Measurements from ENCODE around the gene FBXO28. TPM values are rescaled to one million over a fixed set of nuclear protein-coding genes. Genes with fewer than 3 reads are reported as not detected.
A peak's percentile ranks its signal among the peaks of the same experiment; 100 is the strongest.
"Not testable (repeated sequence)": the region's sequence is repeated elsewhere in the genome, so short reads cannot be mapped to it uniquely, and the experiment has no call there.

Gene FBXO28, protein sequence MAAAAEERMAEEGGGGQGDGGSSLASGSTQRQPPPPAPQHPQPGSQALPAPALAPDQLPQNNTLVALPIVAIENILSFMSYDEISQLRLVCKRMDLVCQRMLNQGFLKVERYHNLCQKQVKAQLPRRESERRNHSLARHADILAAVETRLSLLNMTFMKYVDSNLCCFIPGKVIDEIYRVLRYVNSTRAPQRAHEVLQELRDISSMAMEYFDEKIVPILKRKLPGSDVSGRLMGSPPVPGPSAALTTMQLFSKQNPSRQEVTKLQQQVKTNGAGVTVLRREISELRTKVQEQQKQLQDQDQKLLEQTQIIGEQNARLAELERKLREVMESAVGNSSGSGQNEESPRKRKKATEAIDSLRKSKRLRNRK
- total RNA-seq (2014; rRNA removed; shearing (Covaris generic)): 39.2 and 49.7 TPM in 2 replicates
- polyA plus RNA-seq (2015; cell fraction: cytosol; rRNA removed): 24.7 and 31.5 TPM in 2 replicates
- 23.8 and 28.0 TPM in 2 replicates for polyA plus RNA-seq (2015; cell fraction: nucleus; rRNA removed)

DNA sequence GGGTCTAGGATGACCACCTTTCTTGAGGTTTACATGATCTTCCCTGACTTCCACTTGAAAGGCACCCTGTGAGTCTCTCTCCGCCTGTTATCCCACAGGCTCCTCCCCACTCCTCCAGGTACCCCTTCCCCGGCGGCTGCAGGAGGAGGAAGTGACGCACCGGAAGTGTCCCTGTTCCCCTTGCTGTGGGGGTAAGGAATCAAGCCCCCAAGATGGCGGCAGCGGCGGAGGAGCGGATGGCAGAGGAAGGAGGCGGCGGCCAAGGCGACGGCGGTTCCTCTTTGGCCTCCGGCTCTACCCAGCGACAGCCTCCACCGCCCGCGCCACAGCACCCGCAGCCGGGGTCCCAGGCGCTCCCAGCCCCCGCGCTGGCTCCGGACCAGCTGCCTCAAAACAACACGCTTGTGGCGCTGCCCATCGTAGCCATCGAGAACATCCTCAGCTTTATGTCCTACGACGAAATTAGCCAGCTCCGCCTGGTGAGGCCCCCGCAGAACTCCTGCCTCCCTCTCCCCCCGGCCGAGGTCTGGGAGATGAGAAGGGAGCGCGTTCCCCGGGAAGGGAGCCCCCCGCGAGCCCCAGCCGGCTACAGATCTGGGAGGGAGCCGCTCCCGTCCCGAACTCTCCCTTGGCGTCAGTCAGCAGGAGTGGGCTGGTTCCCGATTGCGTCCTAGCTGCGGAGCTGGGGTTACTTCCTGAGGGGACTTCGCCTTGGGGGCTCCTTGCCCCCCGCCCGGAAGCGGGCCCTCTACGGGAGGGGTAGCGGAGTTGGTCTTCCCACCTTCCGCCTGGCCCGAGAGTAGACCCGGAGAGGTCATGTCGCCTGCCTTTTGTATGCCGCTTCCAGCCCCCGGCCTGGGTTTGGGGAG lies at the start of gene FBXO28:
Gene FBXO28, plus strand, starts transcription at position 194 of the 869 bp plus-strand sequence. Its CDS starts 19 bp downstream, at position 213.
- peak; percentile 87 for DNase-seq (ENCODE audit: low read depth)

DNA sequence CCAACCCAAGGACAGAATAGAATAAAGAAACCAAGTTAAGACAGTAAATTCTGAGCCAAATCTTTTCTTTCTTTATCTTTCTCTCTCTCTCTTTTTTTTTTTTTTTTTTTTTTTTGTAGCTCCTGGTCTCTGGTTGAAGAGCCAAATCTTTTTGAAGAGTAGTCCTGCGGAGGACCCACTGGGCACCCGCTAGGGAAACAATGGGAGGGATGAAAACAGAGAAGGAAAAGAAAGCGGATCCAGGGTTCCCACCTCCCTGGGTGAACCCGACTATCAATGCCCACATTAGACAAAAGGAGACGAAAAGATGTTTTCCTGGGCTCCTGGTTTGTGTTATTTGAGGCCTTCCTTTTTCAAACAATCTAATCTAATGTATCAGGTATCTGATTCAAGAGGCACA lies 49.8 kb upstream of the FBXO28 start:
- DNase-seq (ENCODE audit: low read depth): no peak

DNA sequence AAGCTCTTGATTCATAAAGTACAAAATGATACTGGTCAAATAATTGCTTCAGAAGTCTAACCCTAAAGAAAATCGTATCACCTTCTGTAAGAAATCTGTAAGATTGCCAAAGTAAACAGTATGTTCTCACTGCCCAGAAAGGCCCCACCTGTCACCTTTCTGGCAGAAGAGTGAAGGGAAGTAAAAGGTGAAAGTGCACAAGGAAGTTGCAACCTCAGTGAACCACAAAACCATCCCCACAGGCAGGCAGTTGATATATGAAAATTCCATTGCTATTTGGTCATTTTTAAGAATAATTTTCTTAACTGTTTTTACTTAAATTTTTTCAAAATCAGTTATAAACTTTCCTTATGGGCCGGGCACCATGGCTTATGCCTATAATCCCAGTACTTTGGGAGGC lies 48.5 kb upstream of the FBXO28 start:
- DNase-seq (ENCODE audit: low read depth): peak; percentile 72

DNA sequence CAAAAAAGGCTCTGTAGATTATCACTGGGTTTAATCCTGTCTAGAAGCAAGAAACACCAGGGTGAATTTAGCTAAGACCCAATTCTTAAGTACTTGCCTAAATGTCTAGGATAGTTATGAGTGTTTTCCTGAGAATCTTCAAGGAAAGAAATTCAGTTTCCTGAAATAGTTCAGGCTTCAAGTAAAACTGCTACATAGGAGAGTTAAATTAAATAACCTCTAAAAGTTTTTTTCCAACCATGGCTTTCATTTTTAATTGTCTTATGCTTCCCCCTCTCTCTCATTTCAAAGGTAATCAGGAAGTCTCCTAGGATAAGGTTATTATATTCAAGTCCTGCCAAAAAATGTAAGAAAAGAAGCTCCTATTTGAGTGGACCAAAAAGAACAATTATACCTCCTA lies 46.7 kb upstream of the FBXO28 start:
- DNase-seq (ENCODE audit: low read depth): no peak

DNA sequence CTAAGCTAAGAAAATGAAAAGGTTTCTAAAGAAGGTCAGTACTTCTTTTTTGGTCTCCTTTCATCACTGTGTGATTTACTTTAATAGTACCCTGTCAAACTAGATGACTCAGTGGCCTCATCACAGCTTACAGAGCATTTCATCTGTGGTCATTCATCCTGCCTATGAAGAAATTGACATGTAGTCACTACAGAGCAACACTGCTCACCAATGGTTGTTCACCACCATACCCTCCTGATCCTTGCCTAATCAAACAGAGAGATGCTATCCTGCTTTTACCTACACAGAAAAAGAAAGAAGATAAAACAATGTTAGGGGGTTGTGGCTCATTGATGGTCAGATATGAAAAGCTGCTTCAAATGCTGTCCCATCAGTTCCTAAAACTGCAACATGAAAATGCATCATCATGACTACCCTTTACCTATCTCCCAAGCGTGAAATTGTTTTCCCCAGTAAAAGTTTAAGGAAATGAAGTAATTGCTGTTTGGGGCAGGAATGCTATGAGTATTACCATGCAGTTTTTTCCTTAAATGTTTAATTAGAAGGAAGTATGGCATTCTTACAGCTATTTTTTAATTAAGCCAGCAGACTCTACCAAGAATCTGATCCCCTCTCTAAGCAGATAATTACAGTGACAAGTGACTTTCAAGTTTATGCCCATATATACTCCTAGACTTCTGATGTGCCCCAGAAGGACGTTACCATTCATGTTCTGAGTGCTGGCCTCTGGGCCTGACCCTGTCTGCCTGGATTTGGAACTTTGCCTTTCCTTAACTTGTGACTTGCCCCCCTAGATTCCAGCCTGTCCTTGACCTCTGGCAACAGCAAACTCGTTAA lies 46.1 kb upstream of the FBXO28 start:
- DNase-seq (ENCODE audit: low read depth): peak; percentile 82

DNA sequence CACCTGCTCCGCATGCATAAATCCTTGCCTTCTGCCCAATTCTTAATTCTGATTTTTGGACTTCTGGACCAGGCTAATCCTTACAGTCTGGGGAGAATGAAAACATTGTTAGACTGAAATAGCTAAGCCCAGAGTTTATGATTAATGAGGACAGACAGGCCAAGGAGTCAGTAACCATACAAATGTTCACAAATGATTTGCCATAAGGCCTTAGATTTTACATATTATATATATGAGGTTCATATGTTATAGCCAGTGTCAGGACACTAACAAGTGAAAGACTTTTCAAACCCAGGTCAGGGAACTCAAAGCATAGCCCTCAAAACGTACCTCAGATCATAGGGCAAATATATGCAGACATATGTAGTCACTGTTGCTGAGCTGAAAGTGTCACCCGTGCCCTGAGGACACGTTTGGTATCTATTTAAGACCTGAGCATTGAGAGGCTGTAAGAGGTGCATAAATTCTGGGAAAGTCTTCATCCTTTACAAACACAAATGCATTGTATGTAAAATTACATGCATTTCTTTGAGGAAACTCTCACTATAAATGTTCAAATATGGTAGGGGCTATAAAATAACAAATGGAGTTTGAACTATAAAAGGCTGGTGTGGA lies 45.3 kb upstream of the FBXO28 start:
- DNase-seq (ENCODE audit: low read depth): no peak

DNA sequence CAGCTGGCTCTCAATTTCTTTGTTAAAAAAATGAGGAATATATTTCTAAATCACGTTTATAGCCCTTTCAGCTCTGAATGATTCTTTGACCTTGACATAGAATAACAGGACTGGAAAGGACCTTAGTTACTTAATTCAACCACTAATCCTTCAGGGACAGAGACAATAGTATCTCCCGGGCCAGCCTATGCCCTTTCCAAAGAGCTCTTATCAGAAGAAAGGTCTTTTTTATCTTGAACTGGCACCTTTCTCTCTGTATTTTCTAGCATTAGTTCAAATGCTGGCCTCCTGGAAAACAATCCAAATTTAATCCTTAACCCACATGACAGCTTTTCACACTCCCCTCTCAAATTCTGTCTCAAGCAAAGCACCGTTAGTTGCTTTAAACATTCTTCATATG lies 44.8 kb upstream of the FBXO28 start:
- DNase-seq (ENCODE audit: low read depth): no peak

DNA sequence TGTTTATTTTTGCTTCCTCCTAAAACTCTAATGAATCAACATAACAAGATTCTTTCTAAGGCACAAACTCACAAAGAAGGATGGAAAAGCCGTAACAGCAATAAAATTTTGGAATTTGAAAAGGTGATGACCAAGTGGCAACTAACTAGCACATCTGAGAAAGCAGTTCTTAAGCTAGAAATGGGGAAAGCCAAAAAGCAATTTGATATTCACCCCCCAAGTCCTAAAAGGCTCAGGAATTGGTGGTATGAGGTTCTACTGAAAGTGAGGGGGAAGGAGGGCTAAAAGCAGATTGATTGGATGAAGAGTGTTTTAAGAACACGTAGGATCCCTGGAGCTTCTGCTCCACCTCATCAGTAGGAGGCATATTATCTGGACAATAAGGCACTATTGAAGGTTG lies 43.4 kb upstream of the FBXO28 start:
- DNase-seq (ENCODE audit: low read depth): no peak

DNA sequence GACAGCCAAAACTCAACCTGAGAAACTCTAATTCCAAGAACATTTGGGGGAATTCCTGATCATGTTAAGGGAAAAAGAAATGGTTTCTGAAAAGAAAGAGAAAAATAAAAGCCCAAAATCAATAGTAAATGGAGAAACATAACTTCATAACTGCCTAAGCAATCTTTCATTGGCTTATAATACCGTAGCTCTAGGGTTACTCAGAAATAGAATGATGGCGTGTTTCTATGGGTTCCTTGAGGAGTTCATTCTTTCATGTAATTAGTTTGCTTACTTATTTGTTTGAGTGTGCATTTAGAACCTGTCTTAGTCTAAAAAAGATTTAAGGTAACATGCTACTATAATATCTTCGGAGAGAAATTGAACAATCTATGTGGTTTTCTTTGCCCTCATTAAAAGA lies 37.5 kb upstream of the FBXO28 start:
- DNase-seq (ENCODE audit: low read depth): no peak

DNA sequence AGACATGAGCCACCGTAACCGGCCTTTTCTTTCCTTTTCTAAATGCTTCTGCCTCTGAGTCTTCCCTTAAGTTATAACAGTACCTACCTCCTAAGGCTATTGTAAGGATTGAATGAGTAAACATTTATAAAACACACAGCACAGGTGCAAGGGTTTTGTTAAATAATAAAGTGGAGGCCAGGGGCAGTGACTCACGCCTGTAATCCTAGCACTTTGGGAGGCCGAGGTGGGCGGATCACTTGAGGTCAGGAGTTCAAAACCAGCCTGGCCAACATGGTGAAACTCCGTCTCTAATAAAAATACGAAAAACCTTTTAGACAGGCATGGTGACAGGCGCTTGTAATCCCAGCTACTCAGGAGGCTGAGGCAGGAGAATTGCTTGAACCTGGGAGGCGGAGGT lies 34.3 kb upstream of the FBXO28 start:
- DNase-seq (ENCODE audit: low read depth): not testable (repeated sequence)

DNA sequence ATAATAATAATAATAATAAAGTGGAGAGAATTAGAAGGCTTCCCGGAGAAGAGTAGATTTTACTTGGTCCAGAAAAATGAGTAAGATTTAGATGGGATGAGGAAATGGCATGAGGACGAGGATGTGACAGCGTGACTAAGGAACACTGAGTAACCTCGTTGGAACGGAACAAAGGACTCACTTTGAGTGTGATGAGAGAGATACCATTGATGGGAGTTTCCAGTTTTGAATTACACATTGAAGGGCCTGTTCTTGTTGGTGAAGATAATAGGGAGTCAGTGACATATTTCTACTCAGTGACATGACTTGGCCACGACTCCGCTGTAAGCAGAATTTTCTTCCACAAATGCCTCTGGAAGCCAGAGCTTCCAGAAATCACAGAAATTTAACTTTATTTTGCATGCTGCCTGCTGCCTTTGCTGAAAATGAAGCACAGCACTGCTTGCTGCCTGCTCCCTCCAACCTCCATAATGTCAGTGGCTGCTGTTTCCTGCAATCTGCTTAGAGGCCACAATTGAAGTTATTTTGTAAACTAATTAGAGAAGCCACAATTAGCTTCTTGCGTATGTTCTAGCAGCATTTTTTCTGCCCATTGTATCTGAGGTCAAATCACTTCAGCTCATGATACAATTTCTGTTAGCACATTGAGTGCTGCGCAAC lies 33.7 kb upstream of the FBXO28 start:
- DNase-seq (ENCODE audit: low read depth): peak; percentile 13

DNA sequence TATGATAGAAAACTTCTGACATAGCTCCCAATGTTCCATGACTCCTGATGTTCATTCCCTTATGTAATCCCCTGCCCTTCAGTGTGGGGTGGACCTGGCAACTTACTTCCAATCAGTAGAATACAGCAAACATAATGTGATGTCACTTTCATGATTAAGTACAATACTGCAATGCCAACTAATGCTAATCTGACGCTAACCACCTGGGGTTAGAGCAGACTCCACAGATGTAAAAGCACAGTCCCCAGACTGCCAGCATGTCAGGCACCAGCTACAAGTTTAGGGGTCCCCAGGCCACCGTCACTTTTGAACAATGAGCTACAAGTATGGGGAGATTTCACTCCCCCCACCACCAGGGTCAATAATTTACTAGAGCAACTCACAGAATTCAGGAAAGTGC lies 32.3 kb upstream of the FBXO28 start:
- no peak for DNase-seq (ENCODE audit: low read depth)

DNA sequence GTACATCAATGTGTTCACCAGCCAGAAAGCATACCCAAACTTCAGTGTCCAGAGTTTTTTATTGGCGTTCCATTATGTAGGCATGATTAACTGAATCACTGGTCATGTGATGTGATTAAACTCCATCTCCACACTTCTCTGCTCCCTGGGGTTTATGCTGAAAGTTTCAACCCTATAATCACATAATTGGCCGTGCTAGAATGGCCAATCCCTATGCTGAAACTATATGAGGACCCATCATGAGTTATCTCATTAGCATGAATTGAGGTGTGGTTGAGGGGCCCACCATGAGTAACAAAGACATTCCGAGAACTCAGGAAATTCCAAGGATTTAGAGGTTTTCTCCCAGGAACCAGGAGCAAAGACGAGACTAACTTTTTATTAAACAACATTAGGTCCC lies 31.8 kb upstream of the FBXO28 start:
- DNase-seq (ENCODE audit: low read depth): peak; percentile 74

DNA sequence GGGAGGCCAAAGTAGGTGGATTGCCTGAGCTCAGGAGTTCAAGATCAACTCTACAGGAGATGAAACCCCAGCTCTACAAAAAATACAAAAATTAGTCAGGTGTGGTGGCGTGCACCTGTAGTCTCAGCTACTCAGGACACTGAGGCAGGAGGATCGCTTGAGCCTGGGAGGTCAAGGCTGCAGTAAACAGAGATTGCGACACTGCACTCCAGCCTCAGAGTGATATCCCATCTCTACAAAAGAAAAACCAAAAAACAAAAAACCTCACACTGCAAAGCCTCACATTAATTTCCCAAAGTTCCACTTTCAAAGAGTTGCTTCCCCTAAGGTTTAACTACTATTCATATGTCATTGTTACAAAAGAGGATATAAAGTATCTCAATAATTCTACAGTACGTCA lies 29.0 kb upstream of the FBXO28 start:
- DNase-seq (ENCODE audit: low read depth): no peak

DNA sequence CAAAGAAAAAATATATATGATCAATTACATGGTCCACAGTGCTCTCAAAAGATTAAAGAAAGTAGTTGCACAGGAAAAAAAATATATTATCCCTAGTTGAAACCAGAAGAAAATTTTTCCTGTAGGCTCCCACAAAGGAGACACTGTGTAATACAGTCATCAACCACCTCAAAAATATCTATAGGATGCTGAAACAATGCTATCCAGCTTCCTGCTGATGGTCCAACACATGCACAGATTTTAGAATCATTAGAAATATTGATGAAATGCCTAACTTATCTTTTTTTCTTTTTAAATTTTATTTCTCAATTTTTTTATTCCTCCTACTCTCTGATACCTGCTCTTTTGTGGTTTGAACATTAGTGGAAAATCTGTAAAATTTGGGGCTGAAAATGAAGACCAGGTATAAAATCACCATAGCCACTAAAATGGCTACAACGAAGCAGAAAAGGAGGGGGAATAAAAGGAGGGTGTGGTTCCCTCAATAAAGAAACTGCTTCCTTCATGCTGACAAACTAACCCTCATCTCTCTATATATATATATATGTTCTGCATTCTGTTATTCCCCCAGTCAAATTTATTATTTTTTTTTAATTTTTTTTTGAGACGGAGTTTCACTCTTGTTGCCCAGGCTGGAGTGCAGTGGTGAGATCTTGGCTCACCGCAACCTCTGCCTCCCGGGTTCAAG lies 28.3 kb upstream of the FBXO28 start:
- DNase-seq (ENCODE audit: low read depth): no peak

DNA sequence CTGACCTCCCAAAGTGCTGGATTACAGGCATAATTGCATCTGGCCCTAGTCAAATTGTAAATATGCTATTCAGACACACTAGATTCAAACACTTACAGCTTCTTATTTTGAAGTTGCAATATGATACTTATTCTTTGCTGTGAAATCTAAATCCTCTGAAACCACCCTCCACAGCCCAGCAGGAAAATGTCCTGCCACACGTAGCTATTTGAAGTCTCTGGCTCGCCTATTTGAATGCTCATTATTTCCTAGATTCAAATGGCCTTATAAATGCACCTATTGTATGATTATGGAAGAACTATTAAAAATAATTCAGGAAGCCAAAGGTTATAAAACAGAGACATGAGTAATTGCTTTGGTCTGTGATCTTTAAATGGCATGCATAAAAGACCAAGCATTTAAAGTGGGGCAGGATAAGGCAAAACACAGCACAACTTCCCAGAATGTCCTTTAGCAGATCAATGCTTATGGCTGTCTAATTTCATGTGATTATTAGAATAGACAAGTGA lies 26.6 kb upstream of the FBXO28 start:
- DNase-seq (ENCODE audit: low read depth): no peak

DNA sequence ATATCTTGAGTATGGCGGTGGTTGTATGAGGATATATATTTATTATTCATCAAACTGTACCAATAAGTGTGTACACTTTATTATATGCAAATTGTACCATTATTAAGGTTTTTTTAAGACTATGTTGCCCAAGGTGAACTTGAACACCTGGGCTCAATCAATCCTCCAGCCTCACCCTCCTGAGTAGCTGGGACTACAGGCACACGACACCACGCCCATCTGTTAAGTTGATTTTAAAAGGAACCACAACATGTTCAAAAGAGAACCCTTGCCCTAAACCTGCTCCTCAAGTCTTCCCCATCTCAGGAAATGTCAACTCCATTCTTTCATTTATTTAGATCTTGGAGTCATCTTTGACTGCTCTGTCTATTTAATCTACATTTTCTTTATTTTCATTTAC lies 24.3 kb upstream of the FBXO28 start:
- DNase-seq (ENCODE audit: low read depth): no peak

DNA sequence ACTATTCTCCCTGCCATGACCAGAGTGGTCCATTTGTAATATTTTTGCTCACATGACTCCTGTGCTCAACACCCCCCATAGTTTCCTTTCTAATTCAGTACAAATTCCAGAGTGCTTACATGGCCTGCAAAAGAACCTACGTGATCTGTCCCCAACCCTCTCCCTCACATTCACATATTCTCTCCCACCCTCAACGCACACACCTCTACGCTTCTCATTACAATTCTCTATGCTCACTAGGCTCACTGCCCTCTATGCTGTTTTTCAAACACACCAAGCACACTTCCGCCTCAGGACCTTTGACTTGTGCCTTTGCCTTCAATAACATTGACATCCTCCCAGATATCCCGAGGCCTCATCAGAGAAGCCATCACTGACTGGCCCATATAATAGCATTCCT lies 23.8 kb upstream of the FBXO28 start:
- no peak for DNase-seq (ENCODE audit: low read depth)

DNA sequence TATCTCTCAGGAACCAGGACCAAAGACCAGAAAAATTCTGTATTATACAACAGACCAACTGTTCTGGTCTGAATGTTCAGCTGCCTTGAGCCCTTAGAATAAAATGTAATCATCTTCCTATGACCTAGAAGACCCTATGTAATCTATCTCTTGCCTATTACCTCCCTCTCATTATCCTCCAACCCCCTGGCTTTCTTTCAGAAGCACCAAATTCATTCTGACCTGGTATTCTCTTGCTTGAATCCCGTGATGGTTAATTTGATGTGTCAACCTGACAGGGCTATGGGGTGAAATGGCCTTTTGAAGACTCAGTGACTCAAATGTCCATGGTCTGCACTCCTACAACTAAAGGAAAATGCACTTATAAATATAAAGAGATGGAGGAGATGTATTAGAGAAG lies 21.8 kb upstream of the FBXO28 start:
- DNase-seq (ENCODE audit: low read depth): no peak

DNA sequence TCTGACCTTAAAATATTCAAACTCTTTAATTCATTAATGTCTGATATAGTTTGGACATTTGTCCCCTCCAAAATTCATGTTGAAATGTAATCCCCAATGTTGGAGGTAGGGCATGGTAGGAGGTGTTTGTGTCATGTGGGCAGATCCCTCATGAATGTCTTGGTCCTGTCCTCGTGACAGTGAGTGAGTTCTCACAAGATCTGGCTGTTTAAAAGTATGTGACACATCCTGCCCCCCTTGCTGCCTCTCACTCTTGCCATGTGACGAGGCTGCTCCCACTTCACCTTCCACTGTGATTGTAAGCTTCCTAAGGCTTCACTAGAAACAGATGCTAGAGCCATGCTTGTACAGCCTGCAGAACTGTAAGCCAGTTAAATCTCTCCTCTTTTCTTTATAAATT lies 21.3 kb upstream of the FBXO28 start:
- DNase-seq (ENCODE audit: low read depth): peak; percentile 13

Measured in HT1080 (cell line).